ENCODE results near the gene TRMT61B.

DNA sequence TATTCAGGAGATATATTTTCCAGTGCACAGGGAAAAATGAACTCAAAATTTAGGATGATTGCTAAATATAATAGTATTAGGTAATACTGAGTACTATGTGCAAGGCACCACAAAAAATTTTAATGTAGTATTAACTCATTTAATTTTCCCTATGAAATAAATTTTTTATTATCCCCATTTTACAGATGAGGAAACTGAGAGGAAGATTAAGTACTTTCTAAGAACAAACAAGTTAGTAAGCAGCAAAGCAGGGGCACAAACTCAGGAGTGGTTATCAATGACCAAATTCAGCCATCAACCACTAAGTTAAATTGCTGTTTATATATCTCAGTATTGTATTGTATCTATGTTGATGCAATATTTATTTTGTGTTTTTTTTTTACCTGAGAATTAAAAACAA lies 45.2 kb downstream of the TRMT61B start:
- TF ChIP-seq MEIS1 (CRISPR knock-in tag; IDR thresholded peaks at IDR 0.05; ENCODE audit: borderline replicate concordance) = no peak
- TF ChIP-seq, protein P1, sequence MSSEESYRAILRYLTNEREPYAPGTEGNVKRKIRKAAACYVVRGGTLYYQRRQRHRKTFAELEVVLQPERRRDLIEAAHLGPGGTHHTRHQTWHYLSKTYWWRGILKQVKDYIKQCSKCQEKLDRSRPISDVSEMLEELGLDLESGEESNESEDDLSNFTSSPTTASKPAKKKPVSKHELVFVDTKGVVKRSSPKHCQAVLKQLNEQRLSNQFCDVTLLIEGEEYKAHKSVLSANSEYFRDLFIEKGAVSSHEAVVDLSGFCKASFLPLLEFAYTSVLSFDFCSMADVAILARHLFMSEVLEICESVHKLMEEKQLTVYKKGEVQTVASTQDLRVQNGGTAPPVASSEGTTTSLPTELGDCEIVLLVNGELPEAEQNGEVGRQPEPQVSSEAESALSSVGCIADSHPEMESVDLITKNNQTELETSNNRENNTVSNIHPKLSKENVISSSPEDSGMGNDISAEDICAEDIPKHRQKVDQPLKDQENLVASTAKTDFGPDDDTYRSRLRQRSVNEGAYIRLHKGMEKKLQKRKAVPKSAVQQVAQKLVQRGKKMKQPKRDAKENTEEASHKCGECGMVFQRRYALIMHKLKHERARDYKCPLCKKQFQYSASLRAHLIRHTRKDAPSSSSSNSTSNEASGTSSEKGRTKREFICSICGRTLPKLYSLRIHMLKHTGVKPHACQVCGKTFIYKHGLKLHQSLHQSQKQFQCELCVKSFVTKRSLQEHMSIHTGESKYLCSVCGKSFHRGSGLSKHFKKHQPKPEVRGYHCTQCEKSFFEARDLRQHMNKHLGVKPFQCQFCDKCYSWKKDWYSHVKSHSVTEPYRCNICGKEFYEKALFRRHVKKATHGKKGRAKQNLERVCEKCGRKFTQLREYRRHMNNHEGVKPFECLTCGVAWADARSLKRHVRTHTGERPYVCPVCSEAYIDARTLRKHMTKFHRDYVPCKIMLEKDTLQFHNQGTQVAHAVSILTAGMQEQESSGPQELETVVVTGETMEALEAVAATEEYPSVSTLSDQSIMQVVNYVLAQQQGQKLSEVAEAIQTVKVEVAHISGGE (tag by site-specific recombination; conservative IDR thresholded peaks at IDR 0.05; ENCODE audit: low read depth) = no peak
- TF ChIP-seq, protein P2, sequence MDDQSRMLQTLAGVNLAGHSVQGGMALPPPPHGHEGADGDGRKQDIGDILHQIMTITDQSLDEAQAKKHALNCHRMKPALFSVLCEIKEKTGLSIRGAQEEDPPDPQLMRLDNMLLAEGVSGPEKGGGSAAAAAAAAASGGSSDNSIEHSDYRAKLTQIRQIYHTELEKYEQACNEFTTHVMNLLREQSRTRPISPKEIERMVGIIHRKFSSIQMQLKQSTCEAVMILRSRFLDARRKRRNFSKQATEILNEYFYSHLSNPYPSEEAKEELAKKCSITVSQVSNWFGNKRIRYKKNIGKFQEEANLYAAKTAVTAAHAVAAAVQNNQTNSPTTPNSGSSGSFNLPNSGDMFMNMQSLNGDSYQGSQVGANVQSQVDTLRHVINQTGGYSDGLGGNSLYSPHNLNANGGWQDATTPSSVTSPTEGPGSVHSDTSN (CRISPR knock-in tag; IDR thresholded peaks at IDR 0.05) = no peak
- no peak for TF ChIP-seq ZNF24 (tag by site-specific recombination; IDR thresholded peaks at IDR 0.05)
- TF ChIP-seq, protein P3, sequence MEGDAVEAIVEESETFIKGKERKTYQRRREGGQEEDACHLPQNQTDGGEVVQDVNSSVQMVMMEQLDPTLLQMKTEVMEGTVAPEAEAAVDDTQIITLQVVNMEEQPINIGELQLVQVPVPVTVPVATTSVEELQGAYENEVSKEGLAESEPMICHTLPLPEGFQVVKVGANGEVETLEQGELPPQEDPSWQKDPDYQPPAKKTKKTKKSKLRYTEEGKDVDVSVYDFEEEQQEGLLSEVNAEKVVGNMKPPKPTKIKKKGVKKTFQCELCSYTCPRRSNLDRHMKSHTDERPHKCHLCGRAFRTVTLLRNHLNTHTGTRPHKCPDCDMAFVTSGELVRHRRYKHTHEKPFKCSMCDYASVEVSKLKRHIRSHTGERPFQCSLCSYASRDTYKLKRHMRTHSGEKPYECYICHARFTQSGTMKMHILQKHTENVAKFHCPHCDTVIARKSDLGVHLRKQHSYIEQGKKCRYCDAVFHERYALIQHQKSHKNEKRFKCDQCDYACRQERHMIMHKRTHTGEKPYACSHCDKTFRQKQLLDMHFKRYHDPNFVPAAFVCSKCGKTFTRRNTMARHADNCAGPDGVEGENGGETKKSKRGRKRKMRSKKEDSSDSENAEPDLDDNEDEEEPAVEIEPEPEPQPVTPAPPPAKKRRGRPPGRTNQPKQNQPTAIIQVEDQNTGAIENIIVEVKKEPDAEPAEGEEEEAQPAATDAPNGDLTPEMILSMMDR (tag by site-specific recombination; IDR thresholded peaks at IDR 0.05) = no peak
- TF ChIP-seq ZNF629 (tag by site-specific recombination; IDR thresholded peaks at IDR 0.05) = no peak
- TF ChIP-seq ZBTB1 (tag by site-specific recombination; IDR thresholded peaks at IDR 0.05) = no peak
- TF ChIP-seq ZNF239 (tag by site-specific recombination; IDR thresholded peaks at IDR 0.05) = no peak
- TF ChIP-seq ZNF274 (IDR thresholded peaks at IDR 0.05; ENCODE audit: low read length) = no peak
- TF ChIP-seq ZNF274 (tag by site-specific recombination; IDR thresholded peaks at IDR 0.05; ENCODE audit: borderline replicate concordance) = no peak
- no peak for TF ChIP-seq ZNF701 (tag by site-specific recombination; IDR thresholded peaks at IDR 0.05)
- TF ChIP-seq ZSCAN16 (tag by site-specific recombination; IDR thresholded peaks at IDR 0.05) = no peak
- TF ChIP-seq ZNF174 (tag by site-specific recombination; IDR thresholded peaks at IDR 0.05) = no peak
- no peak for TF ChIP-seq ZNF777 (tag by site-specific recombination; IDR thresholded peaks at IDR 0.05; ENCODE audit: borderline replicate concordance)
- TF ChIP-seq YY1 (tag by site-specific recombination; IDR thresholded peaks at IDR 0.05) = no peak

Data from HEK293 (cell line).